ENCODE data around the gene GALNT15.

DNA sequence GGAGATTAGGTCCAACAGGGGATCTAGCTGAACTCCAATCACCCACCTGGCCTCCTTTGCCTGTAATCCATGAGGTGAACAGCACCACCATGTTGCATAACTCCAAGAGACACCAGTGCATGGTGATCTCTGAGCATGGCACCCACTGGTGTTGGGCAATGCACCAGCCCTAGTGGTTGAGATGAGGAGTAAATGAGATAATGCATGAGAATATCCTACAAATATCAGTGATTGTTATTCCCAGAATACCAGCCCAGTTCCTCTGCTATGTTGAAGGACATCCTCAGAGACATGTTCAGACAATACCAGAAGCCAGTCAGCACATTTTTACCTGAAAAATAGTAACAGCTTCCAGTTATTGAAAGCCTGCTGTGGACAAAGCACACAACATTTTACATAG is 14.7 kb downstream of the GALNT15 start:
- TF ChIP-seq, protein P1, sequence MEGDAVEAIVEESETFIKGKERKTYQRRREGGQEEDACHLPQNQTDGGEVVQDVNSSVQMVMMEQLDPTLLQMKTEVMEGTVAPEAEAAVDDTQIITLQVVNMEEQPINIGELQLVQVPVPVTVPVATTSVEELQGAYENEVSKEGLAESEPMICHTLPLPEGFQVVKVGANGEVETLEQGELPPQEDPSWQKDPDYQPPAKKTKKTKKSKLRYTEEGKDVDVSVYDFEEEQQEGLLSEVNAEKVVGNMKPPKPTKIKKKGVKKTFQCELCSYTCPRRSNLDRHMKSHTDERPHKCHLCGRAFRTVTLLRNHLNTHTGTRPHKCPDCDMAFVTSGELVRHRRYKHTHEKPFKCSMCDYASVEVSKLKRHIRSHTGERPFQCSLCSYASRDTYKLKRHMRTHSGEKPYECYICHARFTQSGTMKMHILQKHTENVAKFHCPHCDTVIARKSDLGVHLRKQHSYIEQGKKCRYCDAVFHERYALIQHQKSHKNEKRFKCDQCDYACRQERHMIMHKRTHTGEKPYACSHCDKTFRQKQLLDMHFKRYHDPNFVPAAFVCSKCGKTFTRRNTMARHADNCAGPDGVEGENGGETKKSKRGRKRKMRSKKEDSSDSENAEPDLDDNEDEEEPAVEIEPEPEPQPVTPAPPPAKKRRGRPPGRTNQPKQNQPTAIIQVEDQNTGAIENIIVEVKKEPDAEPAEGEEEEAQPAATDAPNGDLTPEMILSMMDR (IDR thresholded peaks at IDR 0.05) = no peak
- no peak for TF ChIP-seq POLR2A (IDR thresholded peaks at IDR 0.05)

Measured in heart left ventricle (tissue), 13 donors.